GM12892 (cell line): Measurements from ENCODE around the gene ATG16L1.

Source experiments
- DNase-seq: peaks from one replicate; pipeline ENCODE4 v3.0.0; 2011; ENCODE audit not compliant: insufficient read length
- FAIRE-seq: peaks from 2 replicates; lab custom pipeline; 2011; peaks lifted over from hg19 to GRCh38; lab: Jason Lieb, UNC
- POLR2A ChIP-seq: IDR thresholded peaks from 2 replicates; pipeline ENCODE4 v1.6.1; 2011; ENCODE audit warnings: low read depth, low read length, control low read depth
- POLR2AphosphoS5 ChIP-seq: IDR thresholded peaks from 2 replicates; pipeline ENCODE4 v1.6.1; 2011; ENCODE audit warnings: low read depth, low read length, control low read depth
- TAF1 ChIP-seq: IDR thresholded peaks from 2 replicates; pipeline ENCODE4 v1.6.1; 2011; ENCODE audit warnings: low read depth, mild to moderate bottlenecking, control low read depth, low read length, borderline replicate concordance

Gene ATG16L1

GRCh38 chr2:233311241-233311926 is 59.9 kb downstream of the ATG16L1 start:
- no peak for FAIRE-seq
- TF ChIP-seq TAF1 (no peak), POLR2A (no peak), POLR2AphosphoS5 (no peak)
- no peak for DNase-seq

- FAIRE-seq (no peak), DNase-seq (peak; percentile 28)
- TF ChIP-seq POLR2AphosphoS5, result no peak
- no peak for TF ChIP-seq POLR2A
- no peak for TF ChIP-seq TAF1
These were observed 61.4 kb downstream of the ATG16L1 start for GRCh38 chr2:233312874-233313273.

GRCh38 chr2:233314180-233314925 is 62.9 kb downstream of the ATG16L1 start:
- DNase-seq, result no peak
- no peak for FAIRE-seq
- TF ChIP-seq POLR2A, result no peak
- TF ChIP-seq TAF1, result no peak
- no peak for TF ChIP-seq POLR2AphosphoS5

GRCh38 chr2:233317196-233317943 is 65.9 kb downstream of the ATG16L1 start:
- DNase-seq, result no peak
- FAIRE-seq, result no peak
- TF ChIP-seq TAF1, result no peak
- TF ChIP-seq POLR2A, result no peak
- TF ChIP-seq POLR2AphosphoS5, result no peak

GRCh38 chr2:233319256-233319655 is 67.8 kb downstream of the ATG16L1 start:
- DNase-seq, result no peak
- no peak for FAIRE-seq
- TF ChIP-seq POLR2A, result no peak

- TF ChIP-seq POLR2AphosphoS5 (no peak), TAF1 (no peak), POLR2A (no peak)
- FAIRE-seq (no peak), DNase-seq (no peak)
These were observed 69.0 kb downstream of the ATG16L1 start for GRCh38 chr2:233320470-233320869.

GRCh38 chr2:233321166-233321565 is 69.7 kb downstream of the ATG16L1 start:
- TF ChIP-seq POLR2A (no peak), POLR2AphosphoS5 (no peak), TAF1 (no peak)
- no peak for DNase-seq
- FAIRE-seq, result no peak

GRCh38 chr2:233323851-233324250 is 72.4 kb downstream of the ATG16L1 start:
- TF ChIP-seq TAF1 (no peak), POLR2AphosphoS5 (no peak), POLR2A (no peak)
- DNase-seq (no peak), FAIRE-seq (no peak)

GRCh38 chr2:233325256-233325655 is 73.8 kb downstream of the ATG16L1 start:
- TF ChIP-seq POLR2A, result no peak
- TF ChIP-seq TAF1, result no peak
- TF ChIP-seq POLR2AphosphoS5, result no peak
- no peak for FAIRE-seq
- no peak for DNase-seq

- no peak for FAIRE-seq
- no peak for TF ChIP-seq POLR2AphosphoS5
- DNase-seq, result no peak
These were observed 74.3 kb downstream of the ATG16L1 start for GRCh38 chr2:233325814-233326213.

- TF ChIP-seq POLR2AphosphoS5 (no peak), TAF1 (no peak), POLR2A (no peak)
- DNase-seq, result no peak
- FAIRE-seq, result no peak
These were observed 75.0 kb downstream of the ATG16L1 start for GRCh38 chr2:233326500-233326899.

- no peak for TF ChIP-seq POLR2A
- no peak for TF ChIP-seq TAF1
- TF ChIP-seq POLR2AphosphoS5, result no peak
- FAIRE-seq (no peak), DNase-seq (no peak)
These were observed 77.4 kb downstream of the ATG16L1 start for GRCh38 chr2:233328922-233329321.
